ENCODE results near the gene BMPR2. TPM values are rescaled to one million over a fixed set of nuclear protein-coding genes. Genes with fewer than 3 reads are reported as not detected.
"Not testable (repeated sequence)": the region's sequence is repeated elsewhere in the genome, so short reads cannot be mapped to it uniquely, and the experiment has no call there.

Gene BMPR2
- total RNA-seq, 1 experiment from 2014 or later = 28.1 TPM

GRCh38 chr2:202577250-202578183 is 201.4 kb downstream of the BMPR2 start:
- TF ChIP-seq, protein P1, sequence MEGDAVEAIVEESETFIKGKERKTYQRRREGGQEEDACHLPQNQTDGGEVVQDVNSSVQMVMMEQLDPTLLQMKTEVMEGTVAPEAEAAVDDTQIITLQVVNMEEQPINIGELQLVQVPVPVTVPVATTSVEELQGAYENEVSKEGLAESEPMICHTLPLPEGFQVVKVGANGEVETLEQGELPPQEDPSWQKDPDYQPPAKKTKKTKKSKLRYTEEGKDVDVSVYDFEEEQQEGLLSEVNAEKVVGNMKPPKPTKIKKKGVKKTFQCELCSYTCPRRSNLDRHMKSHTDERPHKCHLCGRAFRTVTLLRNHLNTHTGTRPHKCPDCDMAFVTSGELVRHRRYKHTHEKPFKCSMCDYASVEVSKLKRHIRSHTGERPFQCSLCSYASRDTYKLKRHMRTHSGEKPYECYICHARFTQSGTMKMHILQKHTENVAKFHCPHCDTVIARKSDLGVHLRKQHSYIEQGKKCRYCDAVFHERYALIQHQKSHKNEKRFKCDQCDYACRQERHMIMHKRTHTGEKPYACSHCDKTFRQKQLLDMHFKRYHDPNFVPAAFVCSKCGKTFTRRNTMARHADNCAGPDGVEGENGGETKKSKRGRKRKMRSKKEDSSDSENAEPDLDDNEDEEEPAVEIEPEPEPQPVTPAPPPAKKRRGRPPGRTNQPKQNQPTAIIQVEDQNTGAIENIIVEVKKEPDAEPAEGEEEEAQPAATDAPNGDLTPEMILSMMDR (IDR thresholded peaks at IDR 0.05; ENCODE audit: insufficient read depth in 1 of 2, low read depth in 1 of 2, low read length in 1 of 2, severe bottlenecking in 1 of 2, unreplicated experiment in 1 of 2) = no peak
- intact Hi-C loops (cut with micrococcal nuclease; ENCODE audit: unreplicated experiment) = no loop called here
- no peaks in the 10 kb centered on the region for H3K36me3 Mint-ChIP-seq (ENCODE audit: insufficient read depth, unreplicated experiment)

DNA sequence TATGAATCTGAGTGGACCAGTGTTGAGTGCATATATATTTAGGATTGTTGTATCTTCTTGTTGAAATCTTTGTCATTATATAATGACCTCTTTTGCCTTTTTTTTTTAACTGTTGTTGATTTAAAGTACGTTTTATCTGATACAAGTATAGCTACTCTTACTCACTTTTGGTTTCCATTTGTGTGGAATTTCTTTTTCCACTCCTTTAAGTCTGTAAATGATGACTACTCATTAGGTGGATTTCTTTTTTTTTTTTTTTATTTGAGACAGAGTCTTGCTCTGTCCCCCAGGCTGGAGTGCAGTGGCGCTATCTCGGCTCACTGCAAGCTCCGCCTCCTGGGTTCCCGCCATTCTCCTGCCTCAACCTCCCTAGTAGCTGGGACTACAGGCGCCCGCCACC is 206.7 kb downstream of the BMPR2 start:
- H3K4me1 ChIP-seq; DNase-seq; BruUV-seq (replicated peaks); H3K4me1 Mint-ChIP-seq (ENCODE audit: low read depth, unreplicated experiment); H3K9me3 Mint-ChIP-seq (ENCODE audit: unreplicated experiment); H3K36me3 ChIP-seq (ENCODE audit: control insufficient read depth, insufficient read depth, low read length); H3K27ac Mint-ChIP-seq (ENCODE audit: unreplicated experiment); H3K27me3 ChIP-seq (replicated peaks; ENCODE audit: control insufficient read depth, insufficient read depth, low read length); POLR2A ChIA-PET; H3K4me3 Mint-ChIP-seq (ENCODE audit: unreplicated experiment); H3K36me3 Mint-ChIP-seq (ENCODE audit: insufficient read depth, unreplicated experiment); H3K9me3 ChIP-seq; H3K27me3 Mint-ChIP-seq (ENCODE audit: insufficient read depth, unreplicated experiment); H3K4me3 ChIP-seq (ENCODE audit: low read depth, low read length): not testable (repeated sequence)
- CTCF ChIA-PET = interaction anchor here (0.7 kb wide), 1 partner anchor 287 kb away, joined by 3 read pairs; no protein-coding TSS in a partner anchor
- intact Hi-C loops (cut with micrococcal nuclease; ENCODE audit: unreplicated experiment) = loop anchor here (10.0 kb wide), 1 partner anchor 1232 kb away; no protein-coding TSS in a partner anchor

More at GRCh38 chr2:202577250-202578183, 201.4 kb downstream of the BMPR2 start:
- no peak overlapping the region for H3K27ac Mint-ChIP-seq (ENCODE audit: unreplicated experiment)
- Histone ChIP-seq H3K36me3 (ENCODE audit: control insufficient read depth, insufficient read depth, low read length) (no peaks in the 10 kb centered on the region), H3K4me3 (ENCODE audit: low read depth, low read length) (no peak overlapping the region), H3K27me3 (replicated peaks; ENCODE audit: control insufficient read depth, insufficient read depth, low read length) (no peaks in the 10 kb centered on the region), H3K9me3 (no peaks in the 10 kb centered on the region), H3K4me1 (no peaks in the 10 kb centered on the region)
- no peaks in the 10 kb centered on the region for H3K4me1 Mint-ChIP-seq (ENCODE audit: low read depth, unreplicated experiment)
- no peaks in the 10 kb centered on the region for H3K27me3 Mint-ChIP-seq (ENCODE audit: insufficient read depth, unreplicated experiment)
- ChIA-PET POLR2A (no interaction called here), CTCF (interaction anchor here (0.6 kb wide), 1 partner anchor 813 kb away, joined by 4 read pairs; no protein-coding TSS in a partner anchor)
- H3K4me3 Mint-ChIP-seq (ENCODE audit: unreplicated experiment) = no peak overlapping the region
- H3K9me3 Mint-ChIP-seq (ENCODE audit: unreplicated experiment) = no peaks in the 10 kb centered on the region
- DNase-seq = no peak
- BruUV-seq (replicated peaks) = no TSS peak

- TF ChIP-seq, protein P1 (IDR thresholded peaks at IDR 0.05; ENCODE audit: insufficient read depth in 1 of 2, low read depth in 1 of 2, low read length in 1 of 2, severe bottlenecking in 1 of 2, unreplicated experiment in 1 of 2) = no peak
- H3K27ac Mint-ChIP-seq (ENCODE audit: unreplicated experiment) = no peak overlapping the region
- POLR2A ChIA-PET = interaction anchor here (0.6 kb wide), 1 partner anchor 366 kb away, joined by 4 read pairs; no protein-coding TSS in a partner anchor
- H3K36me3 Mint-ChIP-seq (ENCODE audit: insufficient read depth, unreplicated experiment) = no peaks in the 10 kb centered on the region
- no peaks in the 10 kb centered on the region for H3K9me3 Mint-ChIP-seq (ENCODE audit: unreplicated experiment)
- no peaks in the 10 kb centered on the region for H3K27me3 ChIP-seq (replicated peaks; ENCODE audit: control insufficient read depth, insufficient read depth, low read length)
- intact Hi-C loops (cut with micrococcal nuclease; ENCODE audit: unreplicated experiment) = loop anchor here (10.0 kb wide), 1 partner anchor 1231 kb away; no protein-coding TSS in a partner anchor
- no TSS peak for BruUV-seq (replicated peaks)
- no peaks in the 10 kb centered on the region for H3K36me3 ChIP-seq (ENCODE audit: control insufficient read depth, insufficient read depth, low read length)
- H3K4me3 ChIP-seq (ENCODE audit: low read depth, low read length) = no peak overlapping the region
- CTCF ChIA-PET = no interaction called here
- H3K4me1 Mint-ChIP-seq (ENCODE audit: low read depth, unreplicated experiment) = peaks cover 6% of the 10 kb centered on the region
- DNase-seq = no peak
- H3K27me3 Mint-ChIP-seq (ENCODE audit: insufficient read depth, unreplicated experiment) = no peaks in the 10 kb centered on the region
- peaks cover 3% of the 10 kb centered on the region for H3K9me3 ChIP-seq
- H3K4me3 Mint-ChIP-seq (ENCODE audit: unreplicated experiment) = no peak overlapping the region
- peaks cover 6% of the 10 kb centered on the region for H3K4me1 ChIP-seq
These were observed 207.6 kb downstream of the BMPR2 start for GRCh38 chr2:202583709-202584219.
